ENCODE measurements around the gene AGXT. TPM values are rescaled to one million over a fixed set of nuclear protein-coding genes. Genes with fewer than 3 reads are reported as not detected.

AGXT gene
- total and polyA plus RNA-seq, 4 donors: 254 to 1,572 (median 1,428) TPM

GRCh38 chr2:240873805-240874714 is 5.4 kb downstream of the AGXT start:
- H3K4me3 ChIP-seq (ENCODE audit: low read depth in 1 of 3, low read length in 3 of 3): peak overlapping the region in 1 of 3 donors; percentile 8
- TF ChIP-seq FOXA2 (IDR thresholded peaks at IDR 0.05): peak; percentile 19
- peak; percentile 82 for TF ChIP-seq HNF4G (IDR thresholded peaks at IDR 0.05)
- no peak for TF ChIP-seq TAF1 (conservative IDR thresholded peaks at IDR 0.05)
- TF ChIP-seq YY1 (IDR thresholded peaks at IDR 0.05): peak; percentile 61
- TF ChIP-seq HNF4A (conservative IDR thresholded peaks at IDR 0.05): peak; percentile 88 to 93
- peak; percentile 86 for TF ChIP-seq MAX (IDR thresholded peaks at IDR 0.05)
- TF ChIP-seq FOXA1 (IDR thresholded peaks at IDR 0.05): peak; percentile 36
- TF ChIP-seq ATF3 (IDR thresholded peaks at IDR 0.05): no peak
- no peak for TF ChIP-seq NR2F2 (IDR thresholded peaks at IDR 0.05)
- TF ChIP-seq ZBTB33 (IDR thresholded peaks at IDR 0.05): no peak
- TF ChIP-seq EGR1 (IDR thresholded peaks at IDR 0.05; ENCODE audit: low read depth in 2 of 2): peak in 1 of 2 donors; percentile 72
- peak in 1 of 2 donors; percentile 60 for TF ChIP-seq RAD21 (IDR thresholded peaks at IDR 0.05)
- peak; percentile 94 to 97 for TF ChIP-seq RXRA (IDR thresholded peaks at IDR 0.05)
- TF ChIP-seq CTCF (IDR thresholded peaks at IDR 0.05; ENCODE audit: low read depth, low read length, missing input control): peak; percentile 16
- peak; percentile 91 for TF ChIP-seq SP1 (IDR thresholded peaks at IDR 0.05)
- TF ChIP-seq REST (IDR thresholded peaks at IDR 0.05): no peak
- TF ChIP-seq JUND (IDR thresholded peaks at IDR 0.05): peak in 1 of 2 donors; percentile 37
- TF ChIP-seq GABPA (IDR thresholded peaks at IDR 0.05 in 1 of 2, conservative IDR thresholded peaks at IDR 0.05 in 1 of 2): peak in 1 of 2 donors; percentile 63
- H3K9me3 ChIP-seq (ENCODE audit: control insufficient read depth in 4 of 4, low read length in 3 of 4): no peaks in the 10 kb centered on the region
- H3K9ac ChIP-seq (ENCODE audit: low read depth in 1 of 2, low read length in 2 of 2): no peak overlapping the region
- H3K27me3 ChIP-seq (ENCODE audit: control insufficient read depth in 4 of 4, insufficient read depth in 4 of 4, low read length in 3 of 4): no peaks in the 10 kb centered on the region
- peak; percentile 76 for DNase-seq (ENCODE audit: low spot score)
- H3K36me3 ChIP-seq (ENCODE audit: control insufficient read depth in 4 of 4, insufficient read depth in 3 of 4, low read depth in 1 of 4, low read length in 3 of 4): peaks cover 2 to 25% (median 8%) of the 10 kb centered on the region in 4 donors
- peak overlapping the region; percentile 50 to 59 for H3K27ac ChIP-seq (ENCODE audit: low read depth in 1 of 2, low read length in 2 of 2)
- WGBS: 39% methylated on average over 33 of the region's 33 CpGs
- H3K4me1 ChIP-seq (ENCODE audit: control insufficient read depth in 4 of 4, insufficient read depth in 4 of 4, low read length in 3 of 4): peaks cover 20 to 98% (median 80%) of the 10 kb centered on the region in 4 donors
